ENCODE measurements around the gene TSPAN31.

TSPAN31 gene

GRCh38 chr12:57739387-57739786 is 5.5 kb upstream of the TSPAN31 start:
- no peak for DNase-seq (ENCODE audit: low spot score)
- TF ChIP-seq, protein P1, sequence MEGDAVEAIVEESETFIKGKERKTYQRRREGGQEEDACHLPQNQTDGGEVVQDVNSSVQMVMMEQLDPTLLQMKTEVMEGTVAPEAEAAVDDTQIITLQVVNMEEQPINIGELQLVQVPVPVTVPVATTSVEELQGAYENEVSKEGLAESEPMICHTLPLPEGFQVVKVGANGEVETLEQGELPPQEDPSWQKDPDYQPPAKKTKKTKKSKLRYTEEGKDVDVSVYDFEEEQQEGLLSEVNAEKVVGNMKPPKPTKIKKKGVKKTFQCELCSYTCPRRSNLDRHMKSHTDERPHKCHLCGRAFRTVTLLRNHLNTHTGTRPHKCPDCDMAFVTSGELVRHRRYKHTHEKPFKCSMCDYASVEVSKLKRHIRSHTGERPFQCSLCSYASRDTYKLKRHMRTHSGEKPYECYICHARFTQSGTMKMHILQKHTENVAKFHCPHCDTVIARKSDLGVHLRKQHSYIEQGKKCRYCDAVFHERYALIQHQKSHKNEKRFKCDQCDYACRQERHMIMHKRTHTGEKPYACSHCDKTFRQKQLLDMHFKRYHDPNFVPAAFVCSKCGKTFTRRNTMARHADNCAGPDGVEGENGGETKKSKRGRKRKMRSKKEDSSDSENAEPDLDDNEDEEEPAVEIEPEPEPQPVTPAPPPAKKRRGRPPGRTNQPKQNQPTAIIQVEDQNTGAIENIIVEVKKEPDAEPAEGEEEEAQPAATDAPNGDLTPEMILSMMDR (IDR thresholded peaks at IDR 0.05; ENCODE audit: poor library complexity, severe bottlenecking): no peak
- no peak for ATAC-seq (ENCODE audit: low read depth)
- Histone ChIP-seq H3K4me3 (ENCODE audit: severe bottlenecking) (no peak overlapping the region), H3K27me3 (ENCODE audit: insufficient read depth, poor library complexity, severe bottlenecking) (peaks cover 53% of the 10 kb centered on the region), H3K27ac (ENCODE audit: poor library complexity, severe bottlenecking) (no peak overlapping the region), H3K4me1 (ENCODE audit: insufficient read depth, poor library complexity, severe bottlenecking) (peaks cover 6% of the 10 kb centered on the region), H3K36me3 (ENCODE audit: low read depth) (no peaks in the 10 kb centered on the region), H3K9me3 (ENCODE audit: severe bottlenecking) (no peaks in the 10 kb centered on the region)

- H3K9me3 ChIP-seq (ENCODE audit: severe bottlenecking): no peaks in the 10 kb centered on the region
- no peak for DNase-seq (ENCODE audit: low spot score)
- TF ChIP-seq, protein P1 (IDR thresholded peaks at IDR 0.05; ENCODE audit: poor library complexity, severe bottlenecking): no peak
- H3K27me3 ChIP-seq (ENCODE audit: insufficient read depth, poor library complexity, severe bottlenecking): peaks cover 52% of the 10 kb centered on the region
- H3K4me3 ChIP-seq (ENCODE audit: severe bottlenecking): no peak overlapping the region
- H3K27ac ChIP-seq (ENCODE audit: poor library complexity, severe bottlenecking): no peak overlapping the region
- H3K4me1 ChIP-seq (ENCODE audit: insufficient read depth, poor library complexity, severe bottlenecking): peaks cover 6% of the 10 kb centered on the region
- H3K36me3 ChIP-seq (ENCODE audit: low read depth): no peaks in the 10 kb centered on the region
- ATAC-seq (ENCODE audit: low read depth): no peak
Observed at GRCh38 chr12:57739914-57740538, 4.8 kb upstream of the TSPAN31 start.

DNA sequence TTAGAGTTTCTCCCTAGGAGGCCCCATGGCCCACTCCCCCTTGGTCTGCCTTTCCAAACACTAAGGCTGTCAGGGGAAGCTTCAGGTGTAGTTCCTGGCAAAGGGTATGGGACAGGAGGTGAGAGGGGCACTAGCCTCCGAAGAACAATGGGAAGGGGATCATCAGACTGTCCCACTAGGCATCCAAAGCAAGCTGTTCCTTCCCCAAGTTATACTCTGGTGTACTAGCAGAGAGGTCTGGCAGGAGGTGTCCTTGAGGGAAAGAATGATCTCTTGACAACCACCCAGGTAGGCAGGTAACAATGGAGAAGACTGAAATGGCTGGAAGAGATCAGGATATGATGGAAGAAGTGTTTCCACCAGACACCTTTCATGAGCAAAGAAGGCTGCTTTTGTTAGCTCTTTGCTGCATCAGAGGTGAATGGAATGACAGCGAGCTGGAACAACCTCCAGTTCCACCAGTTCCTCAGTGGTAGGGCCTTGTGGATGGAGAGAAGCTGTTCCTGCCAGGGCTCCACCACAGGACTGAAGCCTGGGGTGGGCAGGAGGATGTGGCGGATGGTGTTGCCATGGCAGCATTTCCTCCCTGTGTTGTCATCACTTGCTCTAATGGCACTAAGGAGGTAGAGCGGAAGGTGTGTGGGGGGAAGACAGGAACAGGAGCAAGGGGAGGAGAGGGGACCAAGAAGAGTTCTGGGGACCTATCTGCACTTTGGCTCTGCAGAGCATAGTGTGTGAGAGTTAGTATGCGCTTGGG is 4.0 kb upstream of the TSPAN31 start:
- no peak for ATAC-seq (ENCODE audit: low read depth)
- no peak overlapping the region for H3K4me3 ChIP-seq (ENCODE audit: severe bottlenecking)
- H3K27ac ChIP-seq (ENCODE audit: poor library complexity, severe bottlenecking): no peak overlapping the region
- TF ChIP-seq, protein P1 (IDR thresholded peaks at IDR 0.05; ENCODE audit: poor library complexity, severe bottlenecking): no peak
- DNase-seq (ENCODE audit: low spot score): no peak
- no peaks in the 10 kb centered on the region for H3K9me3 ChIP-seq (ENCODE audit: severe bottlenecking)
- H3K27me3 ChIP-seq (ENCODE audit: insufficient read depth, poor library complexity, severe bottlenecking): peaks cover 44% of the 10 kb centered on the region
- H3K4me1 ChIP-seq (ENCODE audit: insufficient read depth, poor library complexity, severe bottlenecking): peaks cover 7% of the 10 kb centered on the region
- no peaks in the 10 kb centered on the region for H3K36me3 ChIP-seq (ENCODE audit: low read depth)

GRCh38 chr12:57741413-57741789 is 3.4 kb upstream of the TSPAN31 start:
- Histone ChIP-seq H3K27ac (ENCODE audit: poor library complexity, severe bottlenecking) (no peak overlapping the region), H3K36me3 (ENCODE audit: low read depth) (peaks cover 4% of the 10 kb centered on the region), H3K4me1 (ENCODE audit: insufficient read depth, poor library complexity, severe bottlenecking) (peaks cover 9% of the 10 kb centered on the region), H3K9me3 (ENCODE audit: severe bottlenecking) (no peaks in the 10 kb centered on the region), H3K4me3 (ENCODE audit: severe bottlenecking) (no peak overlapping the region), H3K27me3 (ENCODE audit: insufficient read depth, poor library complexity, severe bottlenecking) (peaks cover 38% of the 10 kb centered on the region)
- TF ChIP-seq, protein P1 (IDR thresholded peaks at IDR 0.05; ENCODE audit: poor library complexity, severe bottlenecking): no peak
- ATAC-seq (ENCODE audit: low read depth) (no peak), DNase-seq (ENCODE audit: low spot score) (no peak)

All from RWPE2 (cell line).